ENCODE results near the gene POU2F3.

POU2F3 gene

GRCh38 chr11:120239713-120240640, at the start of gene POU2F3:
Gene POU2F3, plus strand, starts transcription at chr11:120240140. Its CDS starts 204 bp downstream, at chr11:120240344.
- DNase-seq (ENCODE audit: low read depth in 2 of 3, low spot score in 1 of 3), result no peak

- no peak for DNase-seq (ENCODE audit: low read depth in 2 of 3, low spot score in 1 of 3)
Observed at GRCh38 chr11:120191058-120191457, 48.9 kb upstream of the POU2F3 start.

GRCh38 chr11:120192831-120193625, 46.9 kb upstream of the POU2F3 start:
- DNase-seq (ENCODE audit: low read depth in 2 of 3, low spot score in 1 of 3), result no peak

GRCh38 chr11:120194166-120194565, 45.8 kb upstream of the POU2F3 start:
- no peak for DNase-seq (ENCODE audit: low read depth in 2 of 3, low spot score in 1 of 3)

- no peak for DNase-seq (ENCODE audit: low read depth in 2 of 3, low spot score in 1 of 3)
Observed at GRCh38 chr11:120195601-120196320, 44.2 kb upstream of the POU2F3 start.

- DNase-seq (ENCODE audit: low read depth in 2 of 3, low spot score in 1 of 3), result no peak
Observed at GRCh38 chr11:120196826-120197225, 43.1 kb upstream of the POU2F3 start.

GRCh38 chr11:120197251-120197891, 42.6 kb upstream of the POU2F3 start:
- DNase-seq (ENCODE audit: low read depth in 2 of 3, low spot score in 1 of 3), result no peak

- no peak for DNase-seq (ENCODE audit: low read depth in 2 of 3, low spot score in 1 of 3)
Observed at GRCh38 chr11:120197977-120198376, 42.0 kb upstream of the POU2F3 start.

GRCh38 chr11:120198403-120198786, 41.5 kb upstream of the POU2F3 start:
- DNase-seq (ENCODE audit: low read depth in 2 of 3, low spot score in 1 of 3), result no peak

- no peak for DNase-seq (ENCODE audit: low read depth in 2 of 3, low spot score in 1 of 3)
Observed at GRCh38 chr11:120198787-120199469, 41.0 kb upstream of the POU2F3 start.

- DNase-seq (ENCODE audit: low read depth in 2 of 3, low spot score in 1 of 3), result no peak
Observed at GRCh38 chr11:120199613-120200012, 40.3 kb upstream of the POU2F3 start.

- no peak for DNase-seq (ENCODE audit: low read depth in 2 of 3, low spot score in 1 of 3)
Observed at GRCh38 chr11:120200677-120201076, 39.3 kb upstream of the POU2F3 start.

- DNase-seq (ENCODE audit: low read depth in 2 of 3, low spot score in 1 of 3), result no peak
Observed at GRCh38 chr11:120201653-120202052, 38.3 kb upstream of the POU2F3 start.

GRCh38 chr11:120203626-120204025, 36.3 kb upstream of the POU2F3 start:
- DNase-seq (ENCODE audit: low read depth in 2 of 3, low spot score in 1 of 3), result no peak

- no peak for DNase-seq (ENCODE audit: low read depth in 2 of 3, low spot score in 1 of 3)
Observed at GRCh38 chr11:120205596-120206161, 34.3 kb upstream of the POU2F3 start.

- DNase-seq (ENCODE audit: low read depth in 2 of 3, low spot score in 1 of 3), result no peak
Observed at GRCh38 chr11:120207512-120207911, 32.4 kb upstream of the POU2F3 start.

- DNase-seq (ENCODE audit: low read depth in 2 of 3, low spot score in 1 of 3), result no peak
Observed at GRCh38 chr11:120208001-120208441, 31.9 kb upstream of the POU2F3 start.

GRCh38 chr11:120208777-120209176, 31.2 kb upstream of the POU2F3 start:
- no peak for DNase-seq (ENCODE audit: low read depth in 2 of 3, low spot score in 1 of 3)

- DNase-seq (ENCODE audit: low read depth in 2 of 3, low spot score in 1 of 3), result no peak
Observed at GRCh38 chr11:120209746-120210625, 30.0 kb upstream of the POU2F3 start.
